WTC11 (cell line): ENCODE data around the gene TBCCD1. TPM values are rescaled to one million over a fixed set of nuclear protein-coding genes. Genes with fewer than 3 reads are reported as not detected.

Experiments
- ATAC-seq: fragments of 200-7000 bp; cut with Tn5 transposase; 2 replicates; pipeline ENCODE4 v1.10.0; 2021; ENCODE audit warnings: mild to moderate bottlenecking, moderate library complexity
- CTCF ChIA-PET: fragments of 300-600 bp; sonication (Branson Sonifier 250); formaldehyde crosslinking; loops from one replicate; lab custom pipeline; 2021; ENCODE audit warnings: antibody characterized with exemption; lab: Charles Lee
- POLR2A ChIA-PET: fragments of 350-600 bp; sonication (Branson Sonifier 250); formaldehyde crosslinking; loops from one replicate; lab custom pipeline; 2021; ENCODE audit warnings: antibody characterized with exemption; lab: Charles Lee
- DNase-seq: peaks from one replicate; pipeline ENCODE4 v3.0.0; 2021; ENCODE audit warnings: low spot score
- H3K27ac Mint-ChIP-seq: 2 replicates; pipeline ENCODE4 v1.8.0; 2021; ENCODE audit warnings: mixed read lengths
- H3K27me3 Mint-ChIP-seq: 2 replicates; pipeline ENCODE4 v1.8.0; 2021; ENCODE audit warnings: low read depth, mild to moderate bottlenecking, moderate library complexity, mixed read lengths
- H3K36me3 Mint-ChIP-seq: 2 replicates; pipeline ENCODE4 v1.8.0; 2021; ENCODE audit warnings: mixed read lengths
- H3K4me1 Mint-ChIP-seq: 2 replicates; pipeline ENCODE4 v1.8.0; 2022; ENCODE audit warnings: mixed read lengths
- H3K4me3 Mint-ChIP-seq: 2 replicates; pipeline ENCODE4 v1.8.0; 2021; ENCODE audit warnings: mild to moderate bottlenecking, moderate library complexity, mixed read lengths
- H3K9me3 Mint-ChIP-seq: 2 replicates; pipeline ENCODE4 v1.8.0; 2021; ENCODE audit warnings: mixed read lengths
- AFF4 ChIP-seq: sonication (generic); formaldehyde crosslinking; IDR thresholded peaks from 2 replicates; pipeline ENCODE4 v1.8.1; 2023; ENCODE audit warnings: mild to moderate bottlenecking, missing genetic modification reagents, borderline replicate concordance
- ARID4B ChIP-seq: sonication (generic); formaldehyde crosslinking; IDR thresholded peaks from 2 replicates; pipeline ENCODE4 v1.8.0; 2023; ENCODE audit warnings: missing genetic modification reagents, mild to moderate bottlenecking, borderline replicate concordance
- FOXJ3 ChIP-seq: sonication (generic); formaldehyde crosslinking; IDR thresholded peaks from 2 replicates; pipeline ENCODE4 v1.9.0; 2021; ENCODE audit warnings: missing genetic modification reagents, mild to moderate bottlenecking, borderline replicate concordance
- GTF2I ChIP-seq: fragments of 250-450 bp; sonication (Bioruptor Pico); conservative IDR thresholded peaks from 2 replicates; pipeline ENCODE4 v1.4.0; 2021; ENCODE audit warnings: mild to moderate bottlenecking
- HMGA2 ChIP-seq: fragments of 250-450 bp; sonication (Bioruptor Pico); IDR thresholded peaks from 2 replicates; pipeline ENCODE4 v1.4.0; 2021; ENCODE audit warnings: mild to moderate bottlenecking, moderate library complexity
- MLX ChIP-seq: sonication (generic); formaldehyde crosslinking; IDR thresholded peaks from 2 replicates; pipeline ENCODE4 v1.8.1; 2023; ENCODE audit warnings: mild to moderate bottlenecking, missing genetic modification reagents, moderate library complexity
- NFATC4 ChIP-seq: fragments of 250-450 bp; sonication (Bioruptor Pico); IDR thresholded peaks from 2 replicates; pipeline ENCODE4 v1.9.0; 2021; ENCODE audit warnings: mild to moderate bottlenecking
- RELA ChIP-seq: sonication (generic); formaldehyde crosslinking; IDR thresholded peaks from 2 replicates; pipeline ENCODE4 v1.8.1; 2022; ENCODE audit warnings: missing genetic modification reagents, mild to moderate bottlenecking, borderline replicate concordance
- STAT6 ChIP-seq: sonication (generic); formaldehyde crosslinking; conservative IDR thresholded peaks from 2 replicates; pipeline ENCODE4 v1.8.1; 2023; ENCODE audit warnings: mild to moderate bottlenecking, low read depth, missing genetic modification reagents, moderate library complexity
- ZBTB43 ChIP-seq: sonication (generic); formaldehyde crosslinking; IDR thresholded peaks from 2 replicates; pipeline ENCODE4 v1.8.1; 2023; ENCODE audit warnings: mild to moderate bottlenecking, missing genetic modification reagents
- ZNF317 ChIP-seq: sonication (generic); formaldehyde crosslinking; IDR thresholded peaks from 2 replicates; pipeline ENCODE4 v1.8.1; 2023; ENCODE audit warnings: low read depth, mild to moderate bottlenecking, moderate library complexity, missing genetic modification reagents, borderline replicate concordance
- ZNF425 ChIP-seq: fragments of 250-450 bp; sonication (Bioruptor Pico); conservative IDR thresholded peaks from 2 replicates; pipeline ENCODE4 v1.9.0; 2021; ENCODE audit warnings: mild to moderate bottlenecking
- ZNF512 ChIP-seq: sonication (generic); formaldehyde crosslinking; IDR thresholded peaks from 2 replicates; pipeline ENCODE4 v1.8.1; 2022; ENCODE audit warnings: missing genetic modification reagents, borderline replicate concordance
- ZNF532 ChIP-seq: fragments of 250-450 bp; sonication (Bioruptor Pico); IDR thresholded peaks from 2 replicates; pipeline ENCODE4 v1.9.0; 2021; ENCODE audit warnings: mild to moderate bottlenecking, borderline replicate concordance
- total RNA-seq: library from RNA; stranded (reverse); gene quantifications from 3 replicates; pipeline ENCODE4 v1.2.3, GENCODE V29; 2021

The TBCCD1 gene
- total RNA-seq, 1 experiment from 2014 or later, result 10.6 TPM

- CTCF ChIA-PET, result interaction anchor here (0.6 to 10.5 kb wide), 4 partner anchors 11 to 73 kb away, joined by 3 to 87 read pairs (median 8); partner anchors contain the start of gene AHSG
- Mint-ChIP-seq H3K27ac (no peak overlapping the region), H3K27me3 (peaks cover 3% of the 10 kb centered on the region; the same call in 1 of the 2 replicates), H3K4me3 (no peak overlapping the region), H3K4me1 (no peaks in the 10 kb centered on the region), H3K36me3 (no peaks in the 10 kb centered on the region), H3K9me3 (no peaks in the 10 kb centered on the region)
- ATAC-seq (peak; percentile 24; the same call in 1 of the 2 replicates), DNase-seq (no peak)
- POLR2A ChIA-PET, result no interaction called here
- no peak for TF ChIP-seq ZNF425 (CRISPR knock-in tag)
- no peak for TF ChIP-seq ZBTB43 (CRISPR knock-in tag)
- TF ChIP-seq NFATC4 (CRISPR knock-in tag), result no peak
- no peak for TF ChIP-seq HMGA2 (CRISPR knock-in tag)
- TF ChIP-seq RELA (CRISPR knock-in tag), result no peak
- no peak for TF ChIP-seq ZNF512 (CRISPR knock-in tag)
- no peak for TF ChIP-seq GTF2I (CRISPR knock-in tag)
- TF ChIP-seq MLX (CRISPR knock-in tag), result no peak
- TF ChIP-seq ARID4B (CRISPR knock-in tag), result no peak
- TF ChIP-seq ZNF317 (CRISPR knock-in tag), result no peak
- TF ChIP-seq AFF4 (CRISPR knock-in tag), result no peak
- no peak for TF ChIP-seq ZNF532 (CRISPR knock-in tag)
- no peak for TF ChIP-seq FOXJ3 (CRISPR knock-in tag)
- no peak for TF ChIP-seq STAT6 (CRISPR knock-in tag)
Observed at GRCh38 chr3:186603159-186603558, 36.0 kb upstream of the TBCCD1 start.
